ENCODE measurements around the gene C9orf85. TPM values are rescaled to one million over a fixed set of nuclear protein-coding genes. Genes with fewer than 3 reads are reported as not detected.

Gene C9orf85
- total and polyA plus RNA-seq, 2 of the 8 experiments (the other 6 are each of a cell fraction or from before 2014, with no cell fraction given), result 6.3 to 14.5 TPM

DNA sequence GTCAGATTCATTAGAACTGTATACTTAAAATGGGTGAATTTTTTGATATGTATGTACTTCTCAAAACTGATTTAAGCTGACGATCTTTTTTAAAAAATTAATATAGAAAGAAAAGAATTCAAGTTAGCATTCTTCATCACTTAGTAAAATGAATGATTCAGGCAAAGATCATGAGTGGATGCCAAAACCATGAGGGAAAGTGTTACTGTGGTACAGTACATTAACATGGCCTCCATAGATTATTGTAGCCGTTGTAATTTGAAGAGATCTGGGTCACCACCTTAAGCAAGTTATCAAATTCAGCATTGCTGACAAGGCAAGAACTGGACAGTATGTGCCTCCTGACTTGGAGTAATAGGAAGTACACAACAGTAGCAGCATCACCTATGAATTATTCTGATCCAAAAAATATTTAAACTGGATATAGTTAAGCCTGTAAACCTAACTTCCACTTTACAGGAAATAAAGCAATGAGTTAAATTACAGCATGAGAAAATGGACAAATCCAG is 29.7 kb downstream of the C9orf85 start:
- Histone ChIP-seq H3K23me2 (ENCODE audit: low read depth, low read length) (no peaks in the 10 kb centered on the region), H2BK5ac (ENCODE audit: low read depth, low read length) (no peak overlapping the region), H3K9ac (replicated peaks in 1 of 4; ENCODE audit: extremely low read depth in 1 of 4, low read depth in 3 of 4, low read length in 3 of 4) (no peak overlapping the region), H3K4me2 (ENCODE audit: insufficient read depth in 1 of 2, low read depth in 2 of 2, low read length in 2 of 2) (no peak overlapping the region), H4K8ac (ENCODE audit: extremely low read depth, insufficient read depth, low read length) (no peak overlapping the region), H2BK20ac (ENCODE audit: low read length) (no peak overlapping the region), H3K27me3 (replicated peaks in 1 of 4; ENCODE audit: control insufficient read depth in 3 of 4, extremely low read depth in 1 of 4, insufficient read depth in 3 of 4, low read length in 3 of 4) (no peaks in the 10 kb centered on the region), H2AFZ (ENCODE audit: low read length) (no peak overlapping the region), H3K23ac (ENCODE audit: insufficient read length) (no peak overlapping the region), H3K36me3 (ENCODE audit: control insufficient read depth in 2 of 4, insufficient read depth in 4 of 4, low read length in 3 of 4) (no peaks in the 10 kb centered on the region), H2AK5ac (ENCODE audit: low read depth, low read length) (no peak overlapping the region), H4K5ac (ENCODE audit: insufficient read length, low read depth, low read length) (no peak overlapping the region), H2BK12ac (ENCODE audit: low read depth, low read length) (no peak overlapping the region), H3K79me2 (ENCODE audit: control insufficient read depth in 1 of 2, insufficient read depth in 2 of 2, low read length in 2 of 2) (peaks cover 0 to 71% of the 10 kb centered on the region in 2 experiments; a peak in 2 of 4 replicates), H2BK120ac (replicated peaks; ENCODE audit: low read depth, low read length) (no peak overlapping the region), H3K14ac (ENCODE audit: insufficient read length) (no peak overlapping the region), H3K4me1 (replicated peaks in 1 of 4; ENCODE audit: control insufficient read depth in 3 of 4, insufficient read depth in 4 of 4, low read length in 3 of 4) (peaks cover 0 to 13% (median 4%) of the 10 kb centered on the region in 4 experiments; a peak in 4 of 7 replicates), H4K20me1 (replicated peaks in 1 of 2; ENCODE audit: control insufficient read depth in 1 of 2, insufficient read depth in 2 of 2, low read length in 2 of 2) (no peaks in the 10 kb centered on the region), H3K9me3 (ENCODE audit: insufficient read depth in 2 of 2, low read depth in 1 of 2, low read length in 1 of 2) (no peaks in the 10 kb centered on the region), H3K56ac (replicated peaks; ENCODE audit: insufficient read length, low read depth, low read length) (no peak overlapping the region), H2BK15ac (ENCODE audit: low read length) (no peak overlapping the region), H3K4me3 (ENCODE audit: extremely low read depth in 1 of 4, insufficient read depth in 2 of 4, low read depth in 3 of 4, low read length in 4 of 4) (no peak overlapping the region), H3K4ac (replicated peaks; ENCODE audit: insufficient read length, low read depth, low read length) (no peak overlapping the region), H3K27ac (ENCODE audit: low read depth, low read length) (no peak overlapping the region), H4K91ac (replicated peaks; ENCODE audit: insufficient read length, low read length) (no peak overlapping the region), H3K18ac (ENCODE audit: extremely low read depth, low read length) (no peak overlapping the region), H3K79me1 (ENCODE audit: low read depth, low read length) (no peaks in the 10 kb centered on the region)
- WGBS, 2 experiments (ENCODE audit: extremely low coverage in 1 of 2, insufficient coverage in 1 of 2, insufficient read length in 1 of 2, insufficient replicate concordance in 2 of 2, low coverage in 1 of 2, low lambda C conversion rate in 2 of 2, missing lambda C conversion rate in 1 of 2), result 93% methylated on average over 2 of the region's 2 CpGs; no CpG with 5 or more reads in 1 of the 2 experiments
- no peak for TF ChIP-seq SP2 (IDR thresholded peaks at IDR 0.05; ENCODE audit: low read length)
- no peak for FAIRE-seq
- DNase-seq (ENCODE audit: low read depth in 1 of 2, low spot score in 2 of 2), result no peak
- ChIA-PET CTCF (ENCODE audit: partially characterized antibody) (no interaction called here), POLR2A (ENCODE audit: partially characterized antibody) (interaction anchor here (1.0 kb wide), 2 partner anchors 30 to 42 kb away, joined by 3 to 6 read pairs; partner anchors contain the start of genes ABHD17B and C9orf85)
